Right renal pelvis (tissue), 4 donors: ENCODE measurements around the gene GTPBP6. TPM values are rescaled to one million over a fixed set of nuclear protein-coding genes. Genes with fewer than 3 reads are reported as not detected.
"Not testable (repeated sequence)": the region's sequence is repeated elsewhere in the genome, so short reads cannot be mapped to it uniquely, and the experiment has no call there.

Experiments
- DNase-seq, 4 donors: peaks; one replicate each; pipeline ENCODE4 v3.0.0-alpha.2; 2013; ENCODE audit warnings: low read depth in 4 of 4, low spot score in 3 of 4, missing footprints in 1 of 4
- polyA plus RNA-seq, 4 donors: library from polyadenylated mRNA; unstranded; fragments of 120-200 nt; gene quantifications; one replicate each; pipeline ENCODE4 v1.2.1, GENCODE V29; 2013; ENCODE audit not compliant: insufficient read length in 4 of 4

Gene GTPBP6
- polyA plus RNA-seq, 4 donors, result 42.0 to 55.1 (median 45.0) TPM

GRCh38 chrX:302975-303374 is 15.6 kb downstream of the GTPBP6 start:
- DNase-seq, result no peak

DNA sequence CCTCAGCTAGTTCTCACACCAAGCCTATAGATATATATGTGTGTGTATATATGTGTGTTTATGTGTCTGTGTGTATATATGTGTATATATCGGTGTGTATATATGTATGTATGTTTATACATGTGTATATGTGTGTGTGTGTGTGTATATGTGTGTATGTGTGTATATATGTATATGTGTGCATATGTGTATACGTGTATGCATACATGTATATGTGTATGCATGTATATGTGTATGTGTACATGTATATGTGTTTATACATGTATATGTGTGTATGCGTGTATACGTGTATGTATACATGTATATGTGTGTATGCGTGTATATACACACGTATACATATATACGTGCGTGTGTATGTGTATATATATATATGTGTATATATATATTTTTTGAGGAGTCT is 18.3 kb downstream of the GTPBP6 start:
- DNase-seq, result no peak

DNA sequence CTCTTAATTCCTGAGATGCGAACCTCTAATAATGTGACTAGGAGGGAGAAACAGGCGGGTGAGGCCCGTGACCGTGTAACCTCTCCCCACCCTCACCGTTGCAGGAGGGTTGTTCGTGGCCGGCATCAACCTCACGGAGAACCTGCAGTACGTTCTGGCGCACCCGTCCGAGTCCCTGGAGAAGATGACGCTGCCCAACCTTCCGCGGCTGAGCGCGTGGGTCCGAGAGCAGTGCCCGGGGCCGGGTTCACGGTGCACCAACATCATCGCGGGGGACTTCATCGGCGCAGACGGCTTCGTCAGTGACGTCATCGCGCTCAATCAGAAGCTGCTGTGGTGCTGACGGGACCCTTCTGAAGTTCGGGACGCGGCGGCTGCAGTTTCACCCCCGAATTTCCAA is 19.6 kb downstream of the GTPBP6 start:
- DNase-seq, result no peak

- no peak for DNase-seq
These were observed 23.5 kb downstream of the GTPBP6 start for GRCh38 chrX:295136-295535.

DNA sequence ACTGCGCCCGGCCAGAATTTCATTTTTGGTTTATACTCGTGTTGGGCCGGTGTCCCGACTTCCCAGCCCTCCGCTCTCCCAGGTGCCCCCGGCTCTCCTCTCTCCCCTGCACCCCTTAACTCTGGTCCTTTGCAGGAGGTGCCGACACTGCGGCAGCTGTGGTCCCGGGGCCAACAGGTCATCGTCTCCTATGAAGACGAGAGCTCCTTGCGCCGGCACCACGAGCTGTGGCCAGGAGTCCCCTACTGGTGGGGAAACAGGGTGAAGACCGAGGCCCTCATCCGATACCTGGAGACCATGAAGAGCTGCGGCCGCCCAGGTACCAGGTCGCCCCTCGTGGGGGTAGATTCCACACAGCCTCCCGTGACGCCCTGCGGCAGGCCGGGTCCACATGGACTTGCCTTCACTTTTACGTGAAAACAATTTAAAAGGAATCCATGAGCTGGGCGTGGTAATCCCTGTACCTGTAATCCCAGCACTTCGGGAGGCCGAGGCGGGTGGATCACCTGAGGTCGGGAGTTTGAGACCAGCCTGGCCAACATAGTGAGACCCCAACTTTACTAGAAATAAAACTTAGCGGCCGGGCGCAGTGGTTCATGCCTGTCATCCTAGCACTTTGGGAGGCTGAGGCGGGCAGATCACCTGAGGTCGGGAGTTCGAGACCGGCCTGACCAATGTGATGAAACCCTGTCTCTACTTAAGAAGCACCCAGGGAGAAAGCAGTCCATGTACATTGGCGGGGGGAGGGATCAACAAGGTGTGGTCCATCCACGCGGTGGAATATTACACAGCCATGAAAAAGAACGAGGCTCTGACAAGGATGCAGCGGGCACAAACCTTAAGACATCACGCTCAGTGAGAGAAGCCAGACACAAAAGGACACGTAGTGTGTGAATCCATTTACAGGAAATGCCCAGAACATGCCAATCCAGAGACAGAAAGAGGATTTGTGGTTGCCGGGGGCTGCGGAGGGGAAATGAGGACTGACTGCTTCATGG is 25.4 kb downstream of the GTPBP6 start:
- DNase-seq, result no peak

GRCh38 chrX:291411-291901 is 27.1 kb downstream of the GTPBP6 start:
- no peak for DNase-seq

DNA sequence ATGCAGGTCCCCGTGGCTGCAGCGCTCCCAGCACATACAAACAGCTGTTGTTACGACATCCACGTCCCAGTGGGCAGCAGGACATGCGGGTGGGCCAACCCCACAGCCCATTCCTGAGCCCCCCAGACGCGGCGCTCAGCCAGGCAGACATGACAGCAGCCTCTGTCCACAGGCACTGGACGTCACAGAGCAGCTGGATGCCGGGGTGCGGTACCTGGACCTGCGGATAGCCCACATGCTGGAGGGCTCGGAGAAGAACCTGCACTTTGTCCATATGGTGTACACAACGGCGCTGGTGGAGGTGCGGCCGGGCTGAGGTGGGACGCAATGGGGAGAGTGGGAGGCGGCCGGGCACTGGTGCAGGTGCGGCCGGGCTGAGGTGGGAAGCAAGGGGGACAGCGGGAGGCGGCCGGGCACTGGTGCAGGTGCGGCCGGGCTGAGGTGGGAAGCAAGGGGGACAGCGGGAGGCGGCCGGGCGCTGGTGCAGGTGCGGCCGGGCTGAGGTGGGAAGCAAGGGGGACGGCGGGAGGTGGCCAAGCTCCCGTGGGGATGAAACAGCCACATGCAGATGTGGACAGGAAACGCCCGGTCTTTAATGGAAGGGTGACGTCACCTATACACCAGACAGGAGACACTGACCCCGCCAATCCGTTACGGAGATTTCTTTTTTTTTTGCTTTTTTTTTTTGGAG is 28.0 kb downstream of the GTPBP6 start:
- no peak for DNase-seq

DNA sequence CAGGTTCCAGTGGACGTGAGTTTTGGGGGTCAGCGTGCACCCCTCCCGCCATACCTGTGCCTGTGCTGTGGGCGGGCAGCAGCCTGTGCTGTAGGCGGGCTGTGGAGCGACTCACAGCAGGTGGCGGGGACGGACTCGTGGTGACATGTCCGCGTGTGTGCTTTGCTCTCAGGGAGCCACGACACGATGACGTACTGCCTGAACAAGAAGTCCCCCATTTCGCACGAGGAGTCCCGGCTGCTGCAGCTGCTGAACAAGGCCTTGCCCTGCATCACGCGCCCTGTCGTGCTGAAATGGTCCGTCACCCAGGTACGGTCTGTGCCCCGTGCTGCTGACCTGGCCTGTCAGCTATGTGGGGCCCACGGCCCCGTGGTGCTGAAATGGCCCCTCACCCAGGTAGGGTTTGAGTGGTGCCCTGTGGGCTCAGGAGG is 30.0 kb downstream of the GTPBP6 start:
- no peak for DNase-seq

DNA sequence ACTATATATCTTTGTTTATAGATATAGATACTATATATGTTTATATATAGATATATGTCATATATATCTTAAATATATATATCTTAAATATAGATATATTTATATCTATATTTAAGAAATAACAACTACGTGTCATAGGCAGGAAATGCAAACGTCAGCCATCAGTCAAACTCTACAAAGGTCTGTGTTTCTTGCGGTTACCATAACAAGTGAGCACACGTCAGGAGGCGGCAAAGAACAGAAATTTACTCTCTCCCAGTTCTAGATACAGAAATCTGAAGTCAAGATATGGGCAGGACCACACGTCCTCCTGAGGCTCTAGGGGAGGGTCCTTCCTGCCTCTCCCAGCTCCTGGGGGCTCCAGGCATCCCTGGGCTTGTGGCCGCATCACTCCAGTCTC is 30.9 kb downstream of the GTPBP6 start:
- DNase-seq, result no peak

DNA sequence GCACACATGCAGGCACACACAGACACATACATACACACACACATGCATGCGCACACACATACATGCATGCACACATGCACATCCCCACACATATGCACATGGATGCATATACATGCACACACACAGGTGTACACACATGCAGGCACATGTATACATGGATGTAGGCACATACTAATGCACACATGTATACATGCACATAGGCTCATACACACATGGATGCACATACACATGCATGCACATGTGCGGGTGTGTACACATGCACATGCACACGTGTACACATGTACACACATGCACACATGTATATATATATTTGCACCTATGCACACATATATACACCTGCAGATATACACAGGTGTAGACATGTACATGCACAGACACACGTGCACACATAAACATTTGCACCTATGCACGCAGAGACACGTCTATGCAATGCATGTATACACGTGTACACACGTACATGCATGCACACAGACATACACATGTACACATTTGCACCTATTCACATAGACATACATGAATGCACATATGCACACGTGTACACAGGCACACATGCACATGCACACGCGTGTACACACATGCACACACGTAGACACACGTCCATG is 33.4 kb downstream of the GTPBP6 start:
- no peak for DNase-seq

DNA sequence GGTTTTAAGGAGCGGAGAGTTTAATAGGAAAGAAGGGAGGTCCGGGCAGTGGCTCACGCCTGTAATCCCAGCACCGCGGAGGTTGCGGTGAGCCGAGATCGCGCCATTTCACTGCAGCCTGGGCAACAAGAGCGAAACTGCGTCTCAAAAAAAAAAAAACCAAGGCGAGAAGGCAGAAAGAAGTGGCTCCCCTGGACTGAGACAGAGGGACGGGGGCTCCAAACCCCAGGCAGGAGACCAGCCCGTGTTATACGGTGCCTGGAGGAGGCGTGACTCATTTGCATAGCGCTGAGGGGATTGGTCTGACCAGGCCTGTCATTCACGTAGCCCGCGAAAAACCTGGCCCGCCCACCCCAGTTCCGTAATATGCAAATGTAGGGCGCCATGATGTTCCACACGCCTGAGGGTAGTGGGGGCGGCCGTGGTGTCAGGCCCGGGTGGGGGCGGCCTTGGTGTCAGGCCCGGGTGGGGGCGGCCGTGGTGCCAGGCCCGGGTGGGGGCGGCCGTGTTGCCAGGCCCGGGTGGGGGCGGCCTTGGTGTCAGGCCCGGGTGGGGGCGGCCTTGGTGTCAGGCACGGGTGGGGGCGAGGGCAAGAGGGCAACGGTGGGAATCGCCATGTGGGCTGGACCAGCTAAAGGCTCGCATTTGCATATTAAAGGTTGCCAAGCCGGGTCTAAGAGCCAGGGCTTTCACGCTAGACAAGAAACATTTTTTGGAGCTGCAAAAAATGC is 35.3 kb downstream of the GTPBP6 start:
- peak; percentile 75 to 86 (median 80) for DNase-seq

GRCh38 chrX:282000-282681 is 36.5 kb downstream of the GTPBP6 start:
- DNase-seq, result not testable (repeated sequence)

GRCh38 chrX:281166-281999 is 37.2 kb downstream of the GTPBP6 start, which contains the start of gene PLCXD1:
Gene PLCXD1 (plus strand): TSS chrX:281381. CDS start chrX:284188, 2,807 bp downstream.
- DNase-seq, result peak in 1 of 4 donors; percentile 70

GRCh38 chrX:280722-281121 is 37.9 kb downstream of the GTPBP6 start:
- DNase-seq, result not testable (repeated sequence)

DNA sequence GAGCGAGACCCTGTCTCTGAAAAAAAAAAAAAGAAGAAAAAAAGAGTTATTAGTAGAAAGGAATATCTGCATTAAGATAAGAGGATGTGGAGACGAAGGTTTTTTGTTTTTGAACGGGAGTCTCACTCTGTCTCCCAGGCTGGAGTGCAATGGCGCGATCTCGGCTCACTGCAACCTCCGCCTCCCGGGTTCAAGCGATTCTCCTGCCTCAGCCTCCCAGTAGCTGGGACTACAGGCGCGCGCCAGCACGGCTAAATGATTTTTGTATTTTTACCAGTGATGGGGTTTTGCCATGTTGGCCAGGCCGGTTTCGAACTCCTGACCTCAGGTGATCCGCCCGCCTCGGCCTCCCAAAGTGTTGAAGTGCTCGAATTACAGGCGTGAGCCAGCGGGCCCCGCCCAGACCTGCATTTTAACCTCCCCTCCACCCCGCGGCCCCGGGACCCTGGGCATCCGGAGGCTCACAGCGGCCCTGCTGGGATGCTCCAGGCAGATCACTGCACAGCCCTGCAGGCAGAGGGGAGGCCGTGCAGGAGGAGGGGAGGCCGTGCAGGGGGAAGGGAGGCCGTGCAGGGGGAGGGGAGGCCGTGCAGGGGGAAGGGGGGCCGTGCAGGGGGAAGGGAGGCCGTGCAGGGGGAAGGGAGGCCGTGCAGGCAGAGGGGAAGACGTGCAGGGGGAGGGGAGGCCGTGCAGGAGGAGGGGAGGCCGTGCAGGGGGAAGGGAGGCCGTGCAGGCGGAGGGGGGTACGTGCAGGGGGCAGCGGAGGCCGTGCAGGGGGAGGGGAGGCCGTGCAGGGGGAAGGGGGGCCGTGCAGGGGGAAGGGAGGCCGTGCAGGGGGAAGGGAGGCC is 38.6 kb downstream of the GTPBP6 start:
- not testable (repeated sequence) for DNase-seq

- no peak for DNase-seq
These were observed 41.9 kb downstream of the GTPBP6 start for GRCh38 chrX:276581-277201.

GRCh38 chrX:275967-276580 is 42.5 kb downstream of the GTPBP6 start:
- peak in 1 of 4 donors; percentile 39 for DNase-seq
